GM21526 (cell line): ENCODE data around the gene KCNIP4.
"Not testable (repeated sequence)": the region's sequence is repeated elsewhere in the genome, so short reads cannot be mapped to it uniquely, and the experiment has no call there.

ENCODE experiments used
- ATAC-seq: cut with Tn5 transposase; IDR thresholded peaks from one replicate; pipeline ENCODE4 v1.9.1; 2021; ENCODE audit warnings: moderate library complexity; ENCODE audit not compliant: unreplicated experiment, low FRiP score

Gene KCNIP4

DNA sequence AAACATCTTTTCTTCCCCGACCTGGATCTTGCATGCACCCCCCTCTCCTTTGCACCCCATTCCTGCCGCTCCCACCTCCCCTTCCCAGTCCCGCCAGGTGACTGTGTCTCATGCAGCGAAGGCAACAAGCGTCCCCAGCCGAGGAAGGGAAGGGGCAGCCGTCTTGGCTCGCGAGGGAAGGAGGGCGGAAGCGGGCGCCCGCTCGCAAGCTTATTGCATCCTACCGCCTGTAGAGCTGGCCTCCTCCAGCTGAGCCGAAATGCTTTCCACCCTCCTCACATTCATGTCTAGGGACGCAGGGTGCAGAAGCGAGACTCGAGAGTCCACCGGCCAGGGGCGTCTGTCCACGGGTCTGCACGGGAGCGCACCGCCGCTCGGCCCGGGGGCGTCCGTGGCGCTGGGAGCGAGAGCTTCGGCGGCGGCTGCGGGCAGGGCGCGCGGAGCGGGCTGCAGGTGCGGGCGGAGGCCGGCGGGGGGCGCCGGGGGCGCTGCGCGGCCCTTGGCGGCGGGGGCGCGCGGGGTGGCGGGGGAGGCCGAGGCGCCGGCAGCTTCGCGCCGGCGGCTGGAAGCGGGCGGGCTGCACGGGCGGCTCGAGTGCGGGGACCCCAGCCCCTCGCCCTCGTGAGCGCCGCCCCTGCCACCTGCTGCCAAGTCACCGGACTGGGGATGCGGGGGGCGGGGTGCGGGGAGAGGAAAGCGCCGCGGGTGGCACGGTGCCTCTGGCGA lies at the start of gene KCNIP4:
Gene KCNIP4 (minus strand): TSS at position 426 of the 726 bp plus-strand sequence.
- ATAC-seq, result no peak

DNA sequence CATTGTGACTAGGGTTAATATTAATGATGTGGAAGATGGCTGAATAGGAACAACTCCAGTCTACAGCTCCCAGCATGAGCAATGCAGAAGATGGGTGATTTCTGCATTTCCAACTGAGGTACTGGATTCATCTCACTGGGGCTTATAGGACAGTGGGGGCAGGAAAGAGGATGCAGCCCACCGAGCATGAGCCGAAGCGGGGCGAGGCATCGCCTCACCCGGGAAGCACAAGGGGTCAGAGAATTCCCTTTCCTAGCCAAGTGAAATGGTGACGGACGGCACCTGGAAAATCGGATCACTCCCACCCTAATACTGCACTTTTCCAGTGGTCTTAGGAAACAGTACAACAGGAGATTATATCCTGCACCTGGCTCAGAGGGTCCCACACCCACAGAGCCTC lies 48.0 kb upstream of the KCNIP4 start:
- ATAC-seq, result not testable (repeated sequence)

DNA sequence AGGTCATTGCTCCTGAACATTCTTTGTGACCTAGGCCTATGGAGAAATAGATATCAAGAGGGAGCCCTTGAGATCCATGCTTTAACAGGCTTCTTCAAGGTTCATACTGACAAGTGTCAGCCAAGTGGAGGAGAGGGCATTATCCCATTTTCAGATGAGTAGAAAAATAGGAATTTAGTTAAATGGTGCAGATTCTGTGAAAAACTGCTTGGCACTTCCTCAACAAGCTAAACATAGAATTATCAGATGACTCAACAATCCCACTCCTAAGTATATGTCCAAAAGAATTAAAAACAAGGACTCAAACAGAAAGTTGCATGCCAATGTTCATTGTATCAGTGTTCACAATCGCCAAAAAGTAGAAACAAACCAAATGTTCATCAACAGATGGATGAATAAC lies 43.8 kb upstream of the KCNIP4 start:
- ATAC-seq, result no peak

DNA sequence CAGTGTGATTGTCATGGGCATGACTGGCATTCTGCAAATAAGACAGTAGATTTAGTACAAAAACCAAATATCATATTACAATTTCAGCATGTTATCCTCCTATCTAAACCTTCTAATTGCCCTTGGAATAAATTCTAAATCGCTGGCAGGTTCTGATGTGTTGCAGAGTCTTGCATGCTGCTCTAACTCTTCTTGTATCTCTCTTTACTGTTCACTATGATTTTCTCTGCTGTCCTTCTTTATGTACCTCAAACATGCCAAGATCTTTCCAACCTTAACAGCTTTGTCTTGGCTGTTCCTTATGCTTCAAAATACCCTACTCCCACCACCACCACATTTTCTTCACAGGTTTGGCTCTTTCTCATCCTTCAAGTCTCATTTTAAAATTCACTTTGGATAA lies 43.0 kb upstream of the KCNIP4 start:
- no peak for ATAC-seq

DNA sequence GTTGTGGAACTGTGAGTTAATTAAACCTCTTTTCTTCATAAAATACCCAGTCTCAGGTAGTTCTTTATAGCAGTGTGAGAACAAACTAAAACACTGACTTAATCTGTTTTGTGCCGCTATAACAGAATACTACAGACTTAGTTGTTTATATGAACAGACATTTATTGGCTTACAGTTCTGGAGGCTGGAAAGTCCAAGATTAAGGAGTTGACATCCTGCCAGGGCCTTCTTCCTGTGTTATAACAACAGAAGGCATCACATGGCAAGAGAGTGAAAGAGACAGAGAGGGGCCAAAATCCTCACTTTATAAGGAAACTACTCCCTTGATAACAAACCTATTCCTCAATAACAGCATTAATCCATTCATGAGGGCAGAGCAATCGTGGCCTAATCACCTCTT lies 42.5 kb upstream of the KCNIP4 start:
- ATAC-seq, result no peak

DNA sequence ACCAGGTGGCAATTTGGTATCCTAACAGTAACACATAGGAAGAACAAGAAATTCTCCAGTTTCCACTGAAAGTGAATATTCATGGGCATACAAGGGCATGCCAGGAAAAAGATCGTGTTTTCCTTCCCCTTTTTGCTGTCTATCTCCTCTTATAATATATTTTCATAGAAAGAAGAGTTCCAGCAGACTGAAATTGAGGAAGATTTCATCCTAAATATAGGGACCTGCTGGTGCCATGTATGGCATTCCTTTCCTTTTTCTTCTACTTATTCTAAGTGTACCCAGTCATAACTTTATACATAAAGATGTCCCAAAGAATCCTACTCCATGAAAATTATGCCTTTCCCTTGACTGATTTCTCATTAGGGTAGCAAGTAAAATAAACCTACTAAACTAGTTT lies 40.8 kb upstream of the KCNIP4 start:
- no peak for ATAC-seq

DNA sequence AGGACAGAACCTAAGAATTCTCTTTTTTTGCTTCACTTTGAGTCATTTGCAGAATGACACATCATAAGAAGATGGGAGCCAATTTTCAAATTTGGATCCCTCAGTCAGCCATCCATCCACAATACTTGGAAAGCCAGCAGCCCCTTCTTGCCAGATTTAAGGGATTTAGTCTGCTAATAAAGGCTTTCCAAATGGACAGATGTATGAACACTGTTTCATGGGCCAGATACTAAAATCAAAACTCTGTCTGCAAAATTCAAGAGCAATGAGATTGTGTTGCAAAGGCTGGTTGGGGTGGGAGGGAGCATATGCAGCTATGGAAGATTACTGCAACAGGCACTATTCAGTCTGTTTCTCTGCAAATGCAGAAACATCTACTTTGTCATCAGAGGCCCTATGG lies 37.7 kb upstream of the KCNIP4 start:
- ATAC-seq, result no peak

DNA sequence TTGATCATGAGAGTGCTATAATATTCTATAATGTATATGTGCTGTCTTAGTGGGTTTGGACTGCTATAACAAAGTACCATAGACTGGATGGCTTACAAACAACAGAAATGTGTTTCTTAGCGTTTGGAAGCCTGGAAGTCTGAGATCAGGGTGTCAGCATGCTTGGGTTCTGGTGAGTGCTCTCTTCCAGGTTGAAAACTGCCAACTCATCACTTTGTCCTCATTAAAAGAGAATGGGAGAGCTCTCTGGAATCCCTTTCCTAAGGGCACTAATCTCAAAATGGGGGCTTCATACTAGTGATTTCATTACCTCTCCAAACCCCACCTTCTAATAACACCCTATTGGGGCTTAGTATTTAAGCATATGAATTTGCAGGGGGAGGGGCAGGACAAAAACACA lies 33.5 kb upstream of the KCNIP4 start:
- no peak for ATAC-seq

DNA sequence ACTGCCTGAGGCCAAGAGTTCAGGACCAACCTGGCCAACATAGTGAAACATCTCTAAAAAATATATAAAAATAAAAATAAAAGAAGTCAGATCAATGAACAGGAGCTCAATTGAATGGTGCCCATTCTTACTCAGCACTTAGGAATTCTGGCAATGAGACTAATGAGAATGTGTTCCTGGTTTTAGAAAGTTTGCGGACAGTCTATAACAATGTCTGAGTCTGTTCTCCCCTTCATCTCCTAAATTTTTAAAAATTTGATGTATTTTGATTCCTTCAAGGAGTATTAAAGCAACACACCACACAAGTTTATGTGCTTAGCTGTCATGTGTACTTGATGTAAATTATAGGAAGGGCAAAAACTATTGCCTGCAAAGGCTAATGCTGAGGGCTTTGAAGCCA lies 30.6 kb upstream of the KCNIP4 start:
- no peak for ATAC-seq

DNA sequence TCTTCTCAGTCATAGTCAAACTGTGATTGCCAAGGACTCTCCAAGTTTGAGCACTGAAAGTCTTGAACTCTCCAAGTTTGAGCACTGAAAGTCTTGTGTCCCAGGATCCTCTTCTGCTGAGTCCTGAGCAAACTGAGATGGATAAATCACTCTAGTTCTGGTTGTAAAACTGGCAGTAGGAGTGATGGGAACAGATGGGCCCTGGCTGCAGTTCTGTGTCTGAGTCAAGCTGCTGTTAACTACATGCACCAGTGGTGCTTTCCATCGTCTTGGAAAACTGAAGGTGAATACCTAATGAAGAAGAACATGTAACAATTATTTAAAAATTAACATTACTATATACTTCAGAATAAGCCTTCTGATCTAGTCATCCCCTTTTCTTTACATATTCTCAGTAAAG lies 27.6 kb upstream of the KCNIP4 start:
- no peak for ATAC-seq

DNA sequence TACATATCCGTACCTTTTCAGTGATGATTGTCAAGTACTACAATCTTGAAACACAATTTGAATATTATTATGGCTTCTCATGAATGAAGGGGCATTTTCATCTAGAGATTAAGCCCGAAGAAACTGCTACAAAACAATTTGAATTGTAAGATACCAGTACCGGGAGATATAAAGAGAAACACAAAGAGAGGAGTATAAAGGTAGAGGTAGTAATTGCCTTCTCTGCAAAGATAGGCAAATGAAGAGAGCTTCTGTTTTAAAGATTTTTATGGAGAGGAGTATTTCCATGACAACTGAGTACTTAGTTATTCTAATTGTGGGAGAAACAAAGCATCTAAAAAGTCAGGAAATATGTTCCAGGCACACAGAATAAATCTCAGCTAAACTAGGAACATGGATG lies 25.3 kb upstream of the KCNIP4 start:
- ATAC-seq, result no peak

DNA sequence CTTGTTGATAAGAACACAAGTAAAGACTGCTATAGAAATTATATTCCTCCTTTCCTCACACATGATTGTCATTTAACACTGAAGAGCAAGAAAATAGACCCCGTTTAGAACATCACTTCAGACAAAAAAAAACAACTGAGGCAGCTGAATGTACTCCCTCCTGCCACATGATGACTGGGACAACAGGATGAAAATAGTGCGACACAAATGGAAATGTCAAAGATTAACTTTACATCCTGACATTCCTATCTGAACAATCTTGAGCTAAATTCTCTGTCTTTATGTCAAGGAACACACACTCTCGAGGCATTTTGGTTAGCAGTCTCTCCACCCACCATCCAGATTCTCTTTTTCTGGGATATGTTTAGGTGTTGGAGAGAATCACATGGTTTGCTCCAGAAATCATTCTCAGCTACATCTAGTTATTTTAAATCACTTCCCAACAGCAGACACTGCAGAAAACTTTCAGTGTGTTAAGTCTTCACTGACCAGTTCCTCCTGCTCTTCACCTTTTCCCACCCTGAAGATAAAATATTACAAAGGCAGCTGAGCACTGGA lies 16.3 kb upstream of the KCNIP4 start:
- no peak for ATAC-seq

DNA sequence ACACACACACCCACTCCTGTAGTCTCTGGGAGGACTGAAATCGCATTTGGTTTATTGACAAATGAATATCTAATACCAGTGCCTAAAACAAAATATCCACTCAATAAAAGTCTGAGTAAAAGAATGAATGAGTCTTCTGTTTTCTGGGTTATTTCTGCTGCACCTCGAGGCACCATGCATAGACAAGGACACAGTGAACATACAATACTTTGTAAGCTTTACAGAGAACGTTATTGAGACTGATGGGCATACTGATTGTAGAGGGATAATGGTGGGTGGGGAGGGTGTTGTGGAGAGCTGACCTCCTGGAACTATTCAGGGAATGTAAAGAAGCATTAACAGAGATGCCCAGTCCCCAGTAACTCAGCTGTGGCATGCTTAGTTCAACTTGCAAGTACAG lies 14.1 kb upstream of the KCNIP4 start:
- ATAC-seq, result no peak

DNA sequence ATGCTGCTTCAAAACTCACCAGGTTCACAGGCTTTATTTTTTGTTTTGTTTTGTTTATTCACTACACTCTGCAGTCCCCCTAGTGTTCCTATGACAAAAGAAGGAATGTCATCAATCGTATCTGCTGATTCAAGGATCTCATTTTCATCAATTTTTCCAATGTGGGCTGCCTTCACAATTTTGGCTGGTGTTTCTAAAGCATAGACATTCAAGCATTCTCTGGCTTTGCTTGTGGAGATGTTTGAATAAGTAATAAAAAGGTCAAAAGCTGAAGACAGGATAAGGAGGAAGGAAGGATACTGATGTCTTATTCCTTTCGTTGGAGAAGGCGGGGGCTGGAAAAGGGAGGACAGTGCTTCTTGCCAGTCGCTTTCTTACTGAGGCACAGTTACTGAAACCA lies 12.2 kb upstream of the KCNIP4 start:
- ATAC-seq, result no peak

DNA sequence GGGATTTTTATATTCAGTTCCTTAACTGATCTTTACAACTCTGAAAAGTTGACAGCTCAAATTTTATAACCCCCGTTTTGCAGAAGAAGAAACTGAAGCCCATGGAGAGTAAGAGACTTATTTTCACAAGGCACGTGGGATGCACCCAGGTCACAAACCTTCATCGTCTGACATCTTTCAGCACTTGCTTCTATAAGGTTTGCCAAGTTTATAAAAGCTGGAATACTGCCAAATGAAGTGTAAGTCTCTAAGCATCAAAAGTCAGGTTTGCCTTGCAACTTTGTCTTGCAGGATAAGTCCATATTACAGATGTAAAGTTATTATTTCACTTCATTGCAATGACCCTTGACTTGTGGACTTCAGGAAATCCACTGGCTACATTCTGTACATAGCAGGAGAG lies 6.3 kb upstream of the KCNIP4 start:
- no peak for ATAC-seq

DNA sequence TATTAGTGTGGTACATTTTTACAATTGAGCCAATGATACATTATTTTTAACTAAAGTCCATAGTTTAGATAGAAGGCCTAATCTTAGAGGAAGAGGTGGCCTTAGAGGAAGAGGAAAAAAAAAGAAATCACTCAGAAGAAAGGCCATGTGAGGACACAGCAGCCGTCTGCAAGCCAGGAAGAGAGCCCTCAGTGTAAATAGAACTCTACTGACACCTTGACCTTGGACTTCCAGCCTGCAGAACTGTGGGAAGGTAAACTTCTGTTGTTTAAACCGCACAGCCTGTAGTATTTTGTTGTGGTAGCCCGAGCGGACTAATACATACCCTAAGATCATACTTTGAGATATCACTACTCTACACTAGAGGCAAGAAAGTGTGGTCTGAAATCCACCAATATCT lies 5.1 kb upstream of the KCNIP4 start:
- no peak for ATAC-seq

DNA sequence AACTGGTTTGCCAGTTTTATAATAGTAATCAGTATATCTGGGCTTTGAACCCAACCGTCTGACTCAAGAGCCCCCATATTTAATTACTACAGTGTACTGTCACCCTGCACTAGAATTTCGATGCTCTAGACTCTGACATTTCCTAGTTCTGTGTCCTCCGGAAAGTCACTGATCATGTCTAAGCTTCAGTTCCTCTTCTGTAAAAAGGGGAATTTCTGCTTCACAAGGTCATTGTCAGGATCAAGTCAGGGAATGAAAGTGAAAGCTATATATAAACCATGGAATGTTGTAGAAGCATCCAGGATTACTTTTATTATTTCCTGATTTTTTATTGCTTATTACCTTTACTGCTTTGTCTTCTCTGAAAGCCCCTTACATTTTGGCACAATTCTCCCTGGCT lies 4.0 kb upstream of the KCNIP4 start:
- ATAC-seq, result no peak

DNA sequence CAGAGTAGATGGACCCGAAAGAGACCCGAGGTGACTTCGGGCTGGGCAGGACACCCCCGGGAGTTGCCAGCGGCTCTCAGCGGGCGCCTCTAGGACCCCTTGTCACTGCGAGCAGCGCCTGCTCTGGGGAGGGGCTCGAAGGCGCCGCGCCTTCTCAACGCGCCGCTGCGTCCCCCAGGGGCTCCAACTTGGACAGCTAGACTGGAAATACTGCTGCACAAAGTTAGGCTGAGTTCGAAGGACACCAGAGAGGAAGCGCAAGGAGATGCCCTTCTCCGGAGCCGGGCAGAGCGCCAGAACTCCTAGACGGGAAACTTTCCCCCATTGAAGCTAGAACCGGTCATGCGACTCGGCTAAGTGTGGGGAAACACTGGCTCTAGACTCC lies 493 bp upstream of the KCNIP4 start:
- ATAC-seq, result no peak

DNA sequence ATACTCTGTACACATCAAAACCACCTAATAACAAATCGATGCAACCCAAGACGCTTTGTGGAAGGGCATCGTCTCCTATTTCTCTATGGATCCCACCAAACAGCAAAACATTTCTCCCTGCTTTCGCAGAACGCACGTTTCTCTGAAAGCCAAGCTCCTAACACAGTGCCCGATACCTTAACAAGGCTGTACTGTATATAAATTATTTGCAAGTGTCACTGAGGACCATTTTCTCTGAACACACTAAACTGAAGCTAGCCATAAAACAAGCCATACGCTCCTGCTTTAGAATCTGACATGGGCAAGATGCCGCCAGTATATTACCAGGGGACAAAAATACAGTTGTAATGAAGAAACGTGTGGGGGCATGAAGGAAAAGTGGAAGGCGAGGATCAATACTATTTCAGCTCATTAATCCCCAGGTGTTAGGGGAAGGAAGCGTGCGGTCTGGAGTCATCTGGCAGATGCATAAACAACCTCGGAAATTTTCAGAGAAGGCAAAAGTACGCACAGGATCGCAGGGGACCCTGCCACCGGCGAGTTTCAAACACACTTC lies 703 bp downstream of the KCNIP4 start:
- no peak for ATAC-seq

DNA sequence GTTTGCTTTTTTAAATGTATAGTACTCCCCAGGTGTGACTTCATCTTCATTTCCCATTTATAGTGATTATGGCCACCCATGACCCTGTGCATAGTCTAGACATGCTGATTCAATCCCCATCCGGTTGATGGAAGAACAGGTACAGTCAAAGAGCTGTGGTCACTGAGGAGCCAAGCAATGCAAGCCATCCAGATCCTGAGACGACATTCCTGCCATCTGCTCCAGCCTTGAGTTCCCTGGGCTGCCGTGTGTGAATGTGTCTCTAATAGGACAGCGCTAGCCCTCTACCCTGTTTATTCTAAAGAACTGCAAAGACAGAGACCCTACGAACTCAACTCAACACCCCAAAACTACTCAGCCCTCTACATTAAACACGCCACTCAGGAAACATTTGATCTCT lies 1.7 kb downstream of the KCNIP4 start:
- ATAC-seq, result no peak

DNA sequence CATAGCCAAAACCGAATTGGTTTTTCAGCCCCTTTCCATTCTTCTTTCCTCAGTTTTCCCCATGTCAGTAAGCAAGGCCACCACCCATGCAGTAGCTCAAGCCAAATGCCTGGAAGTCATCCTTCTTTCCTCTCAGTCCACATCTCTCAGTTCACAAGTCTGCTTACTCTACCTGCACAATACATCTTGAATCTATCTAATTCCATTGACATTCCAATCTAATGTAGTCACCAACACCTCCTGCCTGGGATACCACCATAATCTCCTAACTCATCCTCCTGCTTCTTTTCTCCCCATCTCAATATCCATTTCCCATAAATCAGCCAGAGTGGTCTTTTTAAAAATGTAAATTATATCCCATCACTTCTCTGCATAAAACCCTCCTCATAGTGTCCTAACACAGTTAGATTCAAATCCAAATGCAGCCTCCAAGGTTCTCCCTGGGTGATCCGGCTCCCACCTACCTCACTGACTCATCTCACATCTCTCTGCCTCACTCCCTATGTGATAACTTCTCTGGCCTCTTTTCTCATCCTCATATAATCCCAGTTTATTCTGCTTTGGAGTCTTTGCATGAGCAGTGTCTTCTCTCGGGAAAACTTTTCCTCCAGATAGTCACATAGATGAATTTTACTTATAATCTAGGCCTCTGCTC lies 26.9 kb downstream of the KCNIP4 start:
- ATAC-seq, result no peak

DNA sequence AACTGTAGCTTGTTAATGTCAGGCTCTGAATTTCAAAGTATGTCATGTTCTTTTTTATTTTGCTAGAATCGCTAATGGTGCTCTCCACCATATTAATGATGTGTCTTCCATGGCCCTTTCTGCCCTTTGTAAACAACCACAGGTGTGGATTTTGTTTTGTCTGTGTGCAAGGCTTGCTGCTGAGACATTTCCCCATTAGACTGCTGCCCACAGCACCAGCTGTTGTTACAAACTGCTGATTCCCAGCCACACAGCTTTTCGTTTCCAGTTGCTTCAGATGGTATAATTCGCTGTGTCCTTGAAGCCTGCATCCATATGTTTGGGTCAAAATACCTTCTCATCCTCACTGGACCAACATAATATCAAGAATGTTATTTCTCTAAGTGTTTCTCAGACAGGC lies 32.8 kb downstream of the KCNIP4 start:
- ATAC-seq, result no peak
